ENCODE results near the gene TOX4. TPM values are rescaled to one million over a fixed set of nuclear protein-coding genes. Genes with fewer than 3 reads are reported as not detected.

TOX4 gene
- total and polyA plus RNA-seq, 10 donors: 9.9 to 70.8 (median 49.8) TPM

DNA sequence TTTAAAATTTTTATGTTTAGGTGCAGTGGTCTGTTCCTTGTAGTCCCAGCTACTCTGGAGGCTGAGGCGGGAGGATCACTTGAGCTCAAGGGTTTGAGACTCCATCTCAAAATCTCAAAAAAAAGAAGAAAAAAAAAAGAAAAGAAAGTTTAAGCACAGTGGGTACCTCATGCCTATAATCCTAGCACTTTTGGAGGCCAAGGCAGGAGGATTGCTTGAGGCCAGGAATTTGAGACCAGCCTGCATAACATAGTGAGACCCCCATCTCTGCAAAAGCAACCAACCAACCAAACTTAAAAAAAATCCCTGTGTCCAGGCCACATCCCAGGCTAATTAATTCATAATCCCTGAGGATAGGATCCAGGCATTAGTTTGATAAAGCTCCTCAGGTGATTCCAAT, 52.5 kb downstream of the TOX4 start:
- no peak overlapping the region for H3K27ac ChIP-seq
- H3K9me3 ChIP-seq: no peaks in the 10 kb centered on the region
- DNase-seq: no peak
- intact Hi-C loops (cut with DNase I; ENCODE audit: low total_unique reads): no loop called here
- no peak overlapping the region for H3K4me3 ChIP-seq
- 85 to 100% (median 100%) methylated on average over 1 of the region's 1 CpG for WGBS, 5 donors
- TF ChIP-seq, protein P1, sequence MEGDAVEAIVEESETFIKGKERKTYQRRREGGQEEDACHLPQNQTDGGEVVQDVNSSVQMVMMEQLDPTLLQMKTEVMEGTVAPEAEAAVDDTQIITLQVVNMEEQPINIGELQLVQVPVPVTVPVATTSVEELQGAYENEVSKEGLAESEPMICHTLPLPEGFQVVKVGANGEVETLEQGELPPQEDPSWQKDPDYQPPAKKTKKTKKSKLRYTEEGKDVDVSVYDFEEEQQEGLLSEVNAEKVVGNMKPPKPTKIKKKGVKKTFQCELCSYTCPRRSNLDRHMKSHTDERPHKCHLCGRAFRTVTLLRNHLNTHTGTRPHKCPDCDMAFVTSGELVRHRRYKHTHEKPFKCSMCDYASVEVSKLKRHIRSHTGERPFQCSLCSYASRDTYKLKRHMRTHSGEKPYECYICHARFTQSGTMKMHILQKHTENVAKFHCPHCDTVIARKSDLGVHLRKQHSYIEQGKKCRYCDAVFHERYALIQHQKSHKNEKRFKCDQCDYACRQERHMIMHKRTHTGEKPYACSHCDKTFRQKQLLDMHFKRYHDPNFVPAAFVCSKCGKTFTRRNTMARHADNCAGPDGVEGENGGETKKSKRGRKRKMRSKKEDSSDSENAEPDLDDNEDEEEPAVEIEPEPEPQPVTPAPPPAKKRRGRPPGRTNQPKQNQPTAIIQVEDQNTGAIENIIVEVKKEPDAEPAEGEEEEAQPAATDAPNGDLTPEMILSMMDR (IDR thresholded peaks at IDR 0.05 in 8 of 11, conservative IDR thresholded peaks at IDR 0.05 in 3 of 11): no peak
- TF ChIP-seq POLR2A (IDR thresholded peaks at IDR 0.05): no peak
- no peak for TF ChIP-seq POLR2AphosphoS5 (IDR thresholded peaks at IDR 0.05)
- no peaks in the 10 kb centered on the region for H3K36me3 ChIP-seq
- peaks cover 0 to 34% (median under 1%) of the 10 kb centered on the region in 7 donors for H3K27me3 ChIP-seq (replicated peaks in 1 of 7)
- peaks cover 3 to 37% (median 13%) of the 10 kb centered on the region in 6 donors for H3K4me1 ChIP-seq

DNA sequence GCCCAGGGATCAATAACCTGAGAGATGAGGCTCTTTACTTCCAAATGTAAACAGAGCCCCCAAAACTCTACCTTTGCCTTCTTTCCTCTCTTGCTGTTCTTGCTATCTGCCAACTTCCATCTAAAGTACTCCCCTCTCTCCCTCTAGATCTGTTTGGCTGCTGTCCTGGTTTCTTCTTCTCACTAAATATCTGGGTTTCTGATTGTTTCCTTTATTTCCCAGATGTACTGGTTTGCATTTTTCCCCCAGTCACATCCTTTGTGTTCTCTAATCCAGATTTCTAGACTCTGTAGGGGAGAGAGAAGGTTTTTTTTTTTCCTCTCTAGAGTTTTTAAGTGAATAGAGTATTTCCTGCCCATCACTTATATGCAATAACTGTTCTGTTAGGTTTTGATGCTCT, 56.3 kb downstream of the TOX4 start:
- Histone ChIP-seq H3K4me3 (no peak overlapping the region), H3K9me3 (no peaks in the 10 kb centered on the region), H3K27me3 (replicated peaks in 1 of 7) (peaks cover 0 to 63% (median 24%) of the 10 kb centered on the region in 7 donors), H3K36me3 (no peaks in the 10 kb centered on the region), H3K27ac (no peak overlapping the region), H3K4me1 (peaks cover 0 to 17% (median 0%) of the 10 kb centered on the region in 6 donors)
- intact Hi-C loops (cut with DNase I; ENCODE audit: low total_unique reads): no loop called here
- TF ChIP-seq, protein P1 (IDR thresholded peaks at IDR 0.05 in 8 of 11, conservative IDR thresholded peaks at IDR 0.05 in 3 of 11): no peak
- TF ChIP-seq POLR2AphosphoS5 (IDR thresholded peaks at IDR 0.05): no peak
- no peak for TF ChIP-seq POLR2A (IDR thresholded peaks at IDR 0.05)
- DNase-seq: no peak

DNA sequence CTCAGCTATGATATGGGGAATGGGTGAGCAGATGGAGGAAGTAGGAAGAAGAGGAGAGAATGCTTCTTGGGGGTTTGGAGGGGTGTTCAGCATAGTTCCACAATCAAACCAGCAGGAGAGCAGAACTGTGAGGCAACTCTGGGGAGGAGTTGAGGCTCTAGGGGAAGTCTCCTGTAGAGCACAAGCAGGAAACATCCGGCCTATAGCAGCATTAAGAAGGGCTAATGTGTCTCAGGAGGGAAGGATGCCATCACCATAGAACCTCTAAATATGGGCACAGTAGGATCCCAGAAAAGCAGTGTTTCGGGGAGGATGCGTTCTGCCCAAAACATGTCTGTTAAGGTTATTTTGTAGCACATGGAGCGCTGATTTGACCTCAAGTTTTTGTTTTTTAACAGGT, 57.6 kb downstream of the TOX4 start:
- no peak for DNase-seq
- H3K36me3 ChIP-seq: no peaks in the 10 kb centered on the region
- no peak overlapping the region for H3K4me3 ChIP-seq
- H3K27me3 ChIP-seq (replicated peaks in 1 of 7): peaks cover 0 to 76% (median 29%) of the 10 kb centered on the region in 7 donors
- intact Hi-C loops (cut with DNase I; ENCODE audit: low total_unique reads): no loop called here
- 51 to 70% (median 66%) methylated on average over 4 of the region's 4 CpGs for WGBS, 5 donors
- no peak overlapping the region for H3K27ac ChIP-seq
- TF ChIP-seq, protein P1 (IDR thresholded peaks at IDR 0.05 in 8 of 11, conservative IDR thresholded peaks at IDR 0.05 in 3 of 11): no peak
- TF ChIP-seq POLR2A (IDR thresholded peaks at IDR 0.05) (no peak), POLR2AphosphoS5 (IDR thresholded peaks at IDR 0.05) (no peak)
- no peaks in the 10 kb centered on the region for H3K9me3 ChIP-seq
- H3K4me1 ChIP-seq: peaks cover 0 to 12% (median 0%) of the 10 kb centered on the region in 6 donors

DNA sequence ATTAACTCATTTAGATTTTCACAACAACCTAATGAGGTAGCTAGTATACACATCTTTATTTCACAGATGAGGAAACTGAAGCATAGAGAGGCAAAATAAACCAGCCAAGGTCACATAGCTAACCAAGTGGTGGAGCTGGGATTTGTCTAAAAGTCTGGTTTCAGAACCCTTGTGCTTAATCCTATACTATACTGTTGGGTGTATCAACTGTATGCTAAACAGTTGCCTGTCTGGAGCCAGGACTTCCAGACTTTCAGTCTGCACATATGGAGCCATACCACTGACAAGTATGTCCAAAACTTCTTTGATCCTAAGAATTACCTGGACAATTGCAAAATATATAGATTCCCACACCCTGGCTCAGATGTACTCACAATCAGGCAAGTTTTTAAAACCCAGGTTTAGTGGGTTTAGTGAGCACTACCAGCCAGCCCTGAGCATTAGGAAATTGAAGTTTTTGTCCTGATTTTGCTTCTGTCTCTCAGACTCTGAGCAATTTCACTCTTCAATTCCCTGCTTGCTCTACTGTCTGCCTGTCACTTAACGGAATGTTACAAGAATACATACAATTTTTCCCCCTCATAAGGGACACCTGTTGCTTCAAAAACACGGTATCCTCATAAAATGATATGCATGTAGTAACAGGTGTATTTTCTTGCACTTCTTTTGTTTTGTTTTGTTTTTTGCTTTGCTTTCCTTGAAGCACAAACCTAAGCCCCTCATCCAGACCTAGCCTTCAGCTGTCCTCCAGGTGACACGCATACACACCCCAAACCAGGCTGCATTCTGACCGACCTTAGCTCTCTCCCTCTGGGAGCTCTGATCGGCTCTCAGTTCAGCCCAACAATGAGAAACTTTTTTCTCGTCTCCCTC, 58.8 kb downstream of the TOX4 start:
- Histone ChIP-seq H3K4me3 (peak overlapping the region in 1 of 8 donors; percentile 41), H3K4me1 (peaks cover 0 to 12% (median 0%) of the 10 kb centered on the region in 6 donors)
- intact Hi-C loops (cut with DNase I; ENCODE audit: low total_unique reads): no loop called here

More for the DNA sequence above, 58.8 kb downstream of the TOX4 start:
- no peaks in the 10 kb centered on the region for H3K9me3 ChIP-seq
- H3K27ac ChIP-seq: no peak overlapping the region
- 36 to 55% (median 47%) methylated on average over 6 of the region's 6 CpGs for WGBS, 5 donors
- DNase-seq: no peak
- TF ChIP-seq, protein P1 (IDR thresholded peaks at IDR 0.05 in 8 of 11, conservative IDR thresholded peaks at IDR 0.05 in 3 of 11): no peak
- TF ChIP-seq POLR2A (IDR thresholded peaks at IDR 0.05) (no peak), POLR2AphosphoS5 (IDR thresholded peaks at IDR 0.05) (no peak)
- no peaks in the 10 kb centered on the region for H3K36me3 ChIP-seq
- peaks cover 0 to 86% (median 29%) of the 10 kb centered on the region in 7 donors for H3K27me3 ChIP-seq (replicated peaks in 1 of 7)
